ENCODE data around the gene DLEC1.

The DLEC1 gene

DNA sequence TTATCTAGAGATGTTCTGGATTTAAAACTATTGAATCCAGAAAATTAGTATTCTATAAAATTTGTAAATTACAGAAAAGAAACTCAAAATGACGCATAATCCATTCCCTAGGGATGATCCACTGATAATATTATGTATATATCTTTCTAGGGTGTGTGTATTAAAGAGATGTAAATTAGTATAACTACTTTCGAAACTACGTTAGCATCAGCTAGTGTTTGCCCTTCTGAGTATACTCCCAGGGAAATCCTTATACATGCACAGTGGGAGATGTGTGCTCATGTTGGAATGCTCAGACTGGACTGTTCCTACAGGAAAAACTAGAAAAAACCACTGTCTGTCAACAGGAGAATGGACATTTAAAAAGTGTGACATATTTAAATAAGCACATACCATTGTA lies 61.5 kb downstream of the DLEC1 start:
- no peak overlapping the region for H3K4me3 ChIP-seq (ENCODE audit: low read length)
- TF ChIP-seq ZNF274 (IDR thresholded peaks at IDR 0.05; ENCODE audit: low read depth, low read length), result no peak

DNA sequence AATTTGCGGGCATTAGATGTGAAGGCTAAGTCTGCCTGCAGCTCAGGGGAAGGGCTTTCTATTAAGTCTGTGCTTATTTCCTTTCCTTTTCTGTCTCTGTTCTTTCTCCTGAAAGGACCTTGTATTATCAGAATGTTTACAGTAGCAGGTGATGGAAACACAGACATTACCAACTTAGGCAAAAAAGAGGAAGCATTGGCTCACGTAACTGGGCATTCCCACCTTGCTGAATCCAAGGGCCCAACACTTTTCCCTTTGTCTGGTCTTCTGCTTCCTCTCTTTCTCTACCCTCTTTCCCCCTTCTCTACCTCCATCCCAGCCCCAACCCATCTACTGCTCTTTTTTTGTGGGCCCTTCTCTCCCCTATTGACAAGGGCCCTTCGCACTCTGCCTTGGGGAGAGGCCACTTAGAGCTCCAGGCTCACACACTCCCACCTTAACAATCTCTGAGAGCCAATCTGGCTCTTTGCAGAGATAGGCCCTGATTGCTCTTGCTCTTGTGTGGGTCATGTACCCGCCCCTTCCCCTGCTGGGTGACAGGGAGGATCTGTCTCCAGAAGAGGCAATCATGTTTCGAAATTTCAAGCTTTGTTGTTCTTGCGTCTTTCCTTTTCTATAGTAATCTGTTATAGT lies 62.9 kb downstream of the DLEC1 start:
- H3K4me3 ChIP-seq (ENCODE audit: low read length), result no peak overlapping the region
- no peak for TF ChIP-seq ZNF274 (IDR thresholded peaks at IDR 0.05; ENCODE audit: low read depth, low read length)

DNA sequence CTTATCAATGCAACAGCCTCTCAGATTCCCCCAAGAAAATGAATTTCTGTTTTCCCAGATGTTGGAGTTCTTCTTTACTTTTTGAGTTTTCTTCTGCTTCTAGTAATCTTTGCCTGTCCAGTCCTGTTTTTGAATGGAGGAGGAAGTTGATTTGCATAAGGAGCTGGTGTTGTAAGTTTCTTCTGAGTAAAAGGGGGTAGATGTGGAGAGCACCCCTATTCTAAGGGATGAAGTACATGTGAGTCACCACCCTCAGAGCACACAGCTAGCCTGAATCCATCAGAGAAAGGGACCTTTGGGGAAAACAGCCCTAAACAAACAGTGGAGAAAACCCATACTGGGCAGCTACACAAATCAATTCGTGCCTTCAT lies 63.4 kb downstream of the DLEC1 start:
- no peak for TF ChIP-seq ZNF274 (IDR thresholded peaks at IDR 0.05; ENCODE audit: low read depth, low read length)
- no peak overlapping the region for H3K4me3 ChIP-seq (ENCODE audit: low read length)

DNA sequence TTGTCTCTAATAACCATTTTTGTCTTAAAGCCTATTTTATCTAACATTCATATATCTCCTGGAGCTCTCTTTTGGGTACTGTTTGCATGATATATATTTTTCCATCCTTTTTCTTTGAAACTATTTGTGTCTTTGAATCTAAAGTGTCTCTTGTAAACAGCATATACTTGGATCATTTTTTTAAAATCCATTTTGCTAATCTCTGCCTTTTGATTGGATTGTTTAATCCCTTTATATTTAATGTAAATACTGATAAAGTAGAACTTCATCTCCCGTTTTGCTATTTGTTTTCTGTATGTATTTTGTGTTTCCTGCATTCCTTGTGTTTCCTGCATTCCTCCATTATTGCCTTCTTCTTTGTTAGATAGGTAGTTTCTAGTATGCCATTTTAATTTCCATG lies 66.5 kb downstream of the DLEC1 start:
- H3K4me3 ChIP-seq (ENCODE audit: low read length), result no peak overlapping the region
- TF ChIP-seq ZNF274 (IDR thresholded peaks at IDR 0.05; ENCODE audit: low read depth, low read length), result no peak

DNA sequence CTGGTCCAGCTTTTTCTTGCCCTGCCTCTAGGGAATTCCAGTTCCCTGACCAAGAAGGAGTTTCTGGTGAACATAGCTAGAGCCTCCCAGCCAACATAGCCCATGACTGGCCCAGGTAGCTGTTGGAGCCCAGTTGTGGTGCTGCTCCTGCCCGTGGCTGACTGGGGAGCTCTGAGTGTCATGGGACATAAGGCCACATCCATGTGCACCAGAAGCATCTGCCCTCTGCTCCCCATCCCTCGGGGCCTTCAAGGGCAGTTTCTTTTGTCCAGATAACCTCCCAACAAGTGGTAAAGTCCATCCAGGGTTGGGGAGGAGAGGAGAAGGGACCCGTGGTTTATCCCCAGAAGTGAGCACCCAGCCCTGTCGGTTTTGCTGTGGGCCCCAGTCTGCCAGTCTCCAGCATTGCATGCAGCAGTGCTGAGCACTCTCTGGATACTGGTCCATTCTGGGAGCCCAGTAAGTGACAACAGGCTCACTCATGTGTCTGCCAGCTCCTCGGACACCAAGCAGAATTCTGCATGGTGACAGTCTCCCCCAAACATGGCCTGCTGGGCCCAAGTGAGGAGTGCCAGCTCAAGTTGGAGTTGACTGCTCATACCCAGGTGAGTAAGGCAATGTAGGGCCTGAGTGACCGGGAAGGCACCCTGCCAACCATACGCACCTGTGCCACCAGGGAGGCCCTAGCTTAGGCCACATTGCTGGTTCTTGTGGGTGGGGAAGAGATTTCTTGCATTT lies 69.1 kb downstream of the DLEC1 start:
- no peak overlapping the region for H3K4me3 ChIP-seq (ENCODE audit: low read length)
- no peak for TF ChIP-seq ZNF274 (IDR thresholded peaks at IDR 0.05; ENCODE audit: low read depth, low read length)

DNA sequence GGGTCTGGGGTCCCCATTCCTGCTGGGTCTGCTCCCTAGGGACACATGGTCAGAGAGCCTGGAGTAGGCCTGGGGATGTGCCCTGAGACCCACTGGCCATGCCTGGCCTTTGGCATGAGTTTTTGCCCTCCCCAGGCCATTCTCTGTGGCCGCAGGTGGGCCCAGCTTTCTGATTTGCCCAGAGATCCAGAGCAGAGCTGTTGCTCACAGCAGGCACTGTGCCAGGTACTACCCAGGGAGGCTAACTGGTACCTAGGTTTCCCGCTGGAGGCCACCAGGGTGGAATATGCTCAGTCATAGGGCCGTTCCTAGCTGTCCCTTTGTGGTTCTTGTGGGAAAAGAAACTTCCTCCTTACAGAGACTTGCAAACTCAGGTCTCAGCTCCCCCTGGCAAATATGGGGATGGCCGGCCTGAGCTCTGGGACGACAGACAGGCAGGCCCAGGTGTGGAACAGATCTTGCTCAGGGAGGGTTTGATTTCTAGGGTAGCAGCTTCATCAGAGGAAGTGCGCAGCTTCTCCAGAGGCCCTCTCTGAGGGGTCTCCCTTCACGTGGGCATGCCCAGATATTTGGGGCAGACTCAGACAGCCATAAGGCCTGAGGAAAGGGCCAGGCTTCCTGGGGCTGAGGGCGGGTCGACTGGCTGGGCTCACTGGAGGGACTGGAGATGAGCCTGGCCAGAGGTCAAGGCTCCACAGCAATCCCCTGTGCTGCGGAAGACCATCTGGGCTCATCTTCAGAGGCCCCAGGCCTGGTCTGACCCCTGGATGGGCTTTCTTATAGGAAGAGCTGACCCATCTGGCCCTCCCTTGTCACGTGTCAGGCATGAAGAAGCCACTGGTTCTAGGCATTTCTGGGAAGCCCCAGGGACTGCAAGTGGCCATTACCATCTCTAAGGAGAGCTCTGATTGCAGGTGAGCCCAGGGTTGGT lies 69.9 kb downstream of the DLEC1 start:
- no peak for TF ChIP-seq ZNF274 (IDR thresholded peaks at IDR 0.05; ENCODE audit: low read depth, low read length)

DNA sequence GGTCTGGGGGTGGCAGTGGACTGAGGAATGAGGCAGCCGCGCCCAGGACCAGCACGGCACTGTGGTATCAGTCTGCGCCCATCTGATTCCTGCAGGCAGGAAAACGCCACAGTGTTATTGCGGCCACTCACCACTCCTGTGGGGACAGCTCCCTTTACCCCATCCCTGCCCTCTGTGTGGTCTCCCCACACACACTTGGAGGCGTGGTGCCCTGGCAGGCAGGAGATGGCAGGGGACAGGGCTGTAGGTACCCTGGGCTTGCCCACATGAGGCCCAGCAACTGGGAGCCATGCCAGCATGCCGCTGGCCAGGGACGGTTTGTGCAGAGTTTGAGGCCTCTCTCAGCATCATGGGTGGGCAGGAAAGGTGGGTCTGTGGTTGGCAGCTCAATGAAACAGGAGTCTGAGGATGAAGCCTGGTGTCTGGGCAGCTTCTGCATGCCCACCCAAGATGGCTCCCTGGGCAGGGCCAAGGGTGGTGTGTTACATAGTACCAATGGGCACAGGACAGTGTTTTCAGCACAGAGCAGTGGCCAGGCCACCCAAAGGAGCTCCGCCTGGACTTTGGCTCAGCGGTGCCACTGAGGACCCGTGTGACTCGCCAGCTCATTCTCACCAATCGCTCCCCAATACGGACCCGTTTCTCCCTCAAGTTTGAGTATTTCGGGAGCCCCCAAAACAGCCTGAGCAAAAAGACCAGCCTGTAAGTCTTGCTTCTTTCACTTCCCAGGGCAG lies 70.7 kb downstream of the DLEC1 start:
- no peak for TF ChIP-seq ZNF274 (IDR thresholded peaks at IDR 0.05; ENCODE audit: low read depth, low read length)
- H3K4me3 ChIP-seq (ENCODE audit: low read length), result no peak overlapping the region

More for the DNA sequence above, 69.9 kb downstream of the DLEC1 start:
- no peak overlapping the region for H3K4me3 ChIP-seq (ENCODE audit: low read length)

DNA sequence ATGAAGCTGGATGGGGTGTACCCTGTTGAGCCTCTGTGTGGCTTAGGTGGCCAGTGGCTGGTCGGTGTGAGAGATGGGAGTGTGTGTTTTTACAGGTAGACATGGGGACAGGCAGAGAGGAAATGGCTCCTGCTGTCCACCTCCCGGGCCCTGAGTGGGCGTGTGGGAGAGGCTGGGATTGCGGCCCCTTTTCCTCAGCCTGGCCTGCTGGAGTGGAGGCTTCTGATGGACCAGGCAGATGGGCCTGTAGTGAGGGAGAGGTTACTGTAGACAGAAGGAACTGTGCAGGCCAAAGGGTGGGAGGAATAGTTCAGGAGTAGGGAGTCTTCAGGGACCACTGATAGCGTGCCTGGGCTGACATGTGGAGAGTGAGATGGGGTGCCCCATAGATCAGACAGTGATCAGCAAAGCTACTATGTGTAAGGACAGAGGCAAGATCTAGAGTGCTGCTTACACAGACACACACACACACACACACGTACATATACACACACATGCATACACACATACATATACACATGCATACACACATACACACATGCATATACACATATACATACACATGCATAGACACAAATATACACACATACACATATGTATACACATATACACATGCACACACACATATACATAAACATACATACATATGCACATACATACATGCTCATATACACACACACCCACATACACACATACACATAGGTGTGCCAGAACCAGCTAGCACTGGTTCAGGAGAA lies 71.5 kb downstream of the DLEC1 start:
- no peak for TF ChIP-seq ZNF274 (IDR thresholded peaks at IDR 0.05; ENCODE audit: low read depth, low read length)
- no peak overlapping the region for H3K4me3 ChIP-seq (ENCODE audit: low read length)

DNA sequence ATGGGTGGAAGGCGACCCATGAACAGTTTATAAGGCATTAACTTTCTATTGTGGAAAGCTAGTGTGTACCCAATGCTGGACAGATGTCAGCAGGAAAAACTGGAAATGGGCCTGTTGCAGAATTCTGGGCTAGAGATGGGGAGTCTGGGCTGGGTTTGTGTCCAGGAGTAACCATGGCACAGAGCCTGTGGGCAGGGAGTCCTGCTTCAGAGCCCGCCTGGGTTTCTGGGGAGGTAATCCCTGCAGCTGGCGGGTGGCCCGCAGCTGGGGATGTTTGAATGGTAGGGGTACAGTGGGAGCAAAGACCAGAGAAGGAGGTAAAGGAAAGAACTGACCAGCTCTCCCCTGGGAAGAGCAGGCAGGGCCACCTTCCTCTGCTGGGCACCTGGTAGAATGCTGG lies 72.2 kb downstream of the DLEC1 start:
- H3K4me3 ChIP-seq (ENCODE audit: low read length), result no peak overlapping the region
- TF ChIP-seq ZNF274 (IDR thresholded peaks at IDR 0.05; ENCODE audit: low read depth, low read length), result no peak

DNA sequence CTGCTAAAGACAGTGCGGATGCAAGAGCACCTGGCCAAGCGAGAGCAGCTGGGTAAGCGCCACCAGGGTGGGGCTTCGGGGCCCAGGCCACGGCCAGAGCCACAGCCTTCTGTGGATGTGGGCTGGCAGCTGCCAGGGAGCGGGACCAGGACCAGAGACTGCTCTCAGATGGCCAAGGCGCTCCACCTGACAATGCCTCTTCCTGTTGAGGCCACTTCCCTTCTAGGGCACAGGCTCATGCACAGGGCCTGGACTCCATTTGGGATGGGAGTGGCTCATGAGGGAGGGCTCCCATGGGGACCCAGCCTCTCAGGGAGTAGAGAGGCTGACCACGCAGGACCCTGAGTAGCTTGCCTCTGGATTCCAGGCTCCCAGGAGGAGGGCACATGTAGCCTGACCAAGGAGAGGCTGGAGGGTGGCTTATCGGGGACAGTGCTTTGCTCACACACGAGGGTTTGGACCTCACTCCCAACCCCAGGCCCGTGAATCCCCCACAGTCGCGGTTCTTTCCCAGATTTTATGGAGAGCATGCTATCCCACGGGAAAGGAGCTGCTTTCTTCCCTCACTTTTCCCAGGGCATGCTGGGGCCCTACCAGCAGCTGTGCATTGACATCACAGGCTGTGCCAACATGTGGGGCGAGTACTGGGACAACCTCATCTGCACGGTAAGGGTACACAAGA lies 72.8 kb downstream of the DLEC1 start:
- no peak for TF ChIP-seq ZNF274 (IDR thresholded peaks at IDR 0.05; ENCODE audit: low read depth, low read length)
- no peak overlapping the region for H3K4me3 ChIP-seq (ENCODE audit: low read length)

DNA sequence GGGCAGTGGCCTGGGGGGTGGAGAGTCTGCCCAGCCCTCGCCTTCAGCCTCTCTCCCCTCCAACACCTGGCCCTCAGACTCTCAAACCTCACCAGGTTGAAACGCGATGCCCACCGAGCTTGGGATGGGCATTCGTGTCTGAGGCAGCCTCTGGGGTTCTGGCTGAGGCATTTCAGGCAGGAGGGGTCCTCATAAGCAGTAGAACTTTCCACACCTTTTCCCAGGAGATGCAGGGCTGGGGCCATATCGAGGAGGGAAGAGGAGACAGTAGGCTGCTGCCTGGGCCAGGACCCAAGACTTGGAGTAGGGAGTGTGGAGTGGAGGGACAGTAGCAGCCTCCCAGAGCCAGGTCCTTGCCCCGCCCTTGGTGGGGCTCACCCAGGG lies 73.4 kb downstream of the DLEC1 start:
- TF ChIP-seq ZNF274 (IDR thresholded peaks at IDR 0.05; ENCODE audit: low read depth, low read length), result no peak
- no peak overlapping the region for H3K4me3 ChIP-seq (ENCODE audit: low read length)

DNA sequence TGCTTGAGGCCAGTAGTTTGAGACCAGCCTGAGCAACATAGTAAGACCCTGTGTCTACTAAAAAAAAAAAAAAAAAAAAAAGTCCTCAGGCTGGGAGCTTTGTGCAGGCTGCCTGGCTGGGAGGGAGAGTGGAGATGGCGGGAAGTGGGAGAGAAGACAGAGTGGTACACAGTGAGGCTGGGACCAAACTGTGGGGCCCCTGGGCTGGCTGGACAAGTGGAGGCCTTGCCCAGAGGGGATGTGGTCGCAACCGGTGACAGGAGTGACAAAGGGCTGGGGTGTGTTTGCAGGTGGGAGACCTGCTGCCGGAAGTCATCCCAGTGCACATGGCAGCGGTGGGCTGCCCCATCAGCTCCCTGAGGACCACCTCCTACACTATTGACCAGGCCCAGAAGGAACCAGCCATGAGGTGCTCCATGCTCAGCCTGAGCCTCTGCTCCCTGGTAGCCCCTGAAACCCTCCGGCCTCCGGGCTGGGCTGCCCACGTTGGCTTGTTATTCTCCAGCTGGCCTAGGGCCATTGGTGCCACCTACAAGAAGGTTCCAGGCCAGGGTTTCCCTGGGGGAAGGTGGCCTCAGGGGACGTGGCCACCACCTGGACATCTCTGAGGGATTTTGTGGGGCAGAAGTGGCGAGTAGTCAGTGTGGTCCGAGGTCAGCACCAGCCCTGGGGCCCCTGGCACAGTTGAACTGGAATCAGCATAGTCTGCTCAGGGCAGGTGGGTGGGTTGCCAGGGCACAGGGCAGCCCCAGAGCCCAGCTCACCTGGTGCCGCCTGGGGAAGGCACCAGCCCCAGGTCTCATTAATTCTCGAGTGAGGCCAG lies 75.3 kb downstream of the DLEC1 start:
- H3K4me3 ChIP-seq (ENCODE audit: low read length), result no peak overlapping the region
- no peak for TF ChIP-seq ZNF274 (IDR thresholded peaks at IDR 0.05; ENCODE audit: low read depth, low read length)

Data from GM08714 (cell line).